H1 (cell line): Measurements from ENCODE around the gene CCDC63. TPM values are rescaled to one million over a fixed set of nuclear protein-coding genes. Genes with fewer than 3 reads are reported as not detected.

ENCODE experiments used
- BACH1 ChIP-seq: IDR thresholded peaks from 2 replicates; pipeline ENCODE4 v1.6.1; 2012; ENCODE audit warnings: low read length, improper control_type of control experiment
- BRCA1 ChIP-seq: IDR thresholded peaks from 2 replicates; pipeline ENCODE4 v1.6.1; 2012; ENCODE audit warnings: low read depth, low read length, improper control_type of control experiment
- GABPA ChIP-seq: IDR thresholded peaks from 2 replicates; pipeline ENCODE4 v1.6.1; 2011; ENCODE audit warnings: mild to moderate bottlenecking, low read length, moderate library complexity, borderline replicate concordance; ENCODE audit not compliant: insufficient read depth
- PHF8 ChIP-seq: fragments of 200-600 bp; sonication (generic); conservative IDR thresholded peaks from 2 replicates; pipeline ENCODE4 v1.7.1; 2012; ENCODE audit warnings: low read depth, mild to moderate bottlenecking, inconsistent platforms, low read length, moderate library complexity
- POU5F1 ChIP-seq: IDR thresholded peaks from 2 replicates; pipeline ENCODE4 v1.6.1; 2011; ENCODE audit warnings: low read depth, mild to moderate bottlenecking, low read length, moderate library complexity
- SAP30 ChIP-seq: fragments of 300-600 bp; sonication (generic); IDR thresholded peaks from 2 replicates; pipeline ENCODE4 v1.7.1; 2012; ENCODE audit warnings: low read length, moderate library complexity, mild to moderate bottlenecking, inconsistent platforms; ENCODE audit not compliant: insufficient read depth, insufficient replicate concordance
- polyA plus RNA-seq, 7 experiments: library from polyadenylated mRNA; depleted of rRNA in 3 of 7; stranded (reverse) in 5 of 7; unstranded in 2 of 7; fragments of >200 nt in 5 of 7; fragments of 200-250 nt in 2 of 7; gene quantifications; 1 replicate in 5 of 7; 2 replicates in 1 of 7; 4 replicates in 1 of 7; pipeline versions ENCODE4 v1.2.1 to v1.2.3, GENCODE V29; 2011 to 2013; ENCODE audit warnings: missing spikeins in 2 of 7, mixed read lengths in 2 of 7
- total RNA-seq: library from RNA; stranded (reverse); fragmentation: NEBNext Ultra II Directional; extraction: Animal tissue kit (Norgen Biotek cat#: 25700); gene quantifications from 2 replicates; pipeline ENCODE4 v1.2.1, GENCODE V29; 2021

The CCDC63 gene
- total and polyA plus RNA-seq, 2 of the 8 experiments (the other 6 are each of a cell fraction or from before 2014, with no cell fraction given), result 0.42 to 0.93 TPM

DNA sequence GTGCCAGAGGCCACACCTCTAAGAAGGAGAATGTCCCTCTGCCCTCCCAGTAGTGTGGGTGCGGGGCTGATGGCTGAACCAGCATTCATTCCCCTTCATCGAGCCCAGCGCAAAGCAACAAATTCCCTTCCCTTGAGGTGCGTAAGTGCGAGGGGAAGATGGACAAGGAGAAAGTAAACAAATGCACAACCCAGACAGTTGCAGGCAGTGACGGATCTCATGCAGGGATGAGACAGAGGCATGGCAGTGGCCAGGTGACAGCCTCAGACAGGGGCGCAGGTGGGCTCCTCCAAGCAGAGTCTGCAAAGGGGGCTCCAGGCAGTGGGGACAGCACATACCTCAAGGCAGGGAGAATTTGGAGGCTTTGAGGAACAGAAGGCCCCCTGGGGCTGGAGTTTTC, 75.9 kb downstream of the CCDC63 start (continued):
- TF ChIP-seq SAP30 (no peak), BRCA1 (no peak), POU5F1 (no peak), BACH1 (no peak), PHF8 (no peak), GABPA (no peak)
